SK-N-DZ (cell line): ENCODE data around the gene ADRA1B.
A peak's percentile ranks its signal among the peaks of the same experiment; 100 is the strongest.
"Not testable (repeated sequence)": the region's sequence is repeated elsewhere in the genome, so short reads cannot be mapped to it uniquely, and the experiment has no call there.

Experiments
- DNase-seq: peaks from one replicate; pipeline ENCODE4 v3.0.0-alpha.2; 2015; ENCODE audit warnings: low spot score

ADRA1B gene

GRCh38 chr5:159965838-159966128 lies 49.5 kb downstream of the ADRA1B start:
- not testable (repeated sequence) for DNase-seq

- DNase-seq, result no peak
These were observed 53.7 kb downstream of the ADRA1B start for GRCh38 chr5:159969966-159970365.

GRCh38 chr5:159971038-159971437 lies 54.8 kb downstream of the ADRA1B start:
- no peak for DNase-seq

- DNase-seq, result no peak
These were observed 55.2 kb downstream of the ADRA1B start for GRCh38 chr5:159971514-159971913.

GRCh38 chr5:159971931-159972461 lies 55.7 kb downstream of the ADRA1B start:
- DNase-seq, result no peak

GRCh38 chr5:159972538-159973362 lies 56.5 kb downstream of the ADRA1B start:
- no peak for DNase-seq

GRCh38 chr5:159975462-159976019 lies 59.3 kb downstream of the ADRA1B start:
- DNase-seq, result no peak

GRCh38 chr5:159976921-159977320 lies 60.6 kb downstream of the ADRA1B start:
- no peak for DNase-seq

GRCh38 chr5:159978358-159978757 lies 62.1 kb downstream of the ADRA1B start:
- no peak for DNase-seq

GRCh38 chr5:159982421-159983173 lies 66.3 kb downstream of the ADRA1B start:
- DNase-seq, result no peak

GRCh38 chr5:159987031-159987674 lies 70.9 kb downstream of the ADRA1B start:
- DNase-seq, result peak; percentile 62

GRCh38 chr5:159990506-159990905 lies 74.2 kb downstream of the ADRA1B start:
- DNase-seq, result no peak

- DNase-seq, result no peak
These were observed 76.3 kb downstream of the ADRA1B start for GRCh38 chr5:159992566-159992965.

GRCh38 chr5:159993194-159993593 lies 76.9 kb downstream of the ADRA1B start:
- DNase-seq, result no peak

GRCh38 chr5:159995907-159996306 lies 79.6 kb downstream of the ADRA1B start:
- no peak for DNase-seq

GRCh38 chr5:160001457-160001856 lies 85.2 kb downstream of the ADRA1B start:
- no peak for DNase-seq

GRCh38 chr5:160007514-160007913 lies 91.2 kb downstream of the ADRA1B start:
- DNase-seq, result no peak

GRCh38 chr5:160008529-160008876 lies 92.2 kb downstream of the ADRA1B start:
- not testable (repeated sequence) for DNase-seq

GRCh38 chr5:160008877-160009590 lies 92.8 kb downstream of the ADRA1B start, which contains the start of gene TTC1:
TSS of gene TTC1 (plus strand) at chr5:160009139. CDS start at chr5:160010529, 1,390 bp downstream.
- peak; percentile 99 for DNase-seq

GRCh38 chr5:160009591-160009989 lies 93.3 kb downstream of the ADRA1B start:
- DNase-seq, result no peak

GRCh38 chr5:160011471-160011870 lies 95.2 kb downstream of the ADRA1B start:
- DNase-seq, result no peak
